Osteoblast (primary cell): ENCODE measurements around the gene PRR33. TPM values are rescaled to one million over a fixed set of nuclear protein-coding genes. Genes with fewer than 3 reads are reported as not detected.
A peak's percentile ranks its signal among the peaks of the same experiment; 100 is the strongest.
"Not testable (repeated sequence)": the region's sequence is repeated elsewhere in the genome, so short reads cannot be mapped to it uniquely, and the experiment has no call there.

ENCODE experiments used
- DNase-seq: peaks from one replicate; pipeline ENCODE4 v3.0.0; 2011; ENCODE audit warnings: low spot score, mixed read lengths; ENCODE audit not compliant: insufficient read length; ENCODE audit errors: missing footprints
- H2AFZ ChIP-seq: 2 replicates; pipeline ENCODE4 v1.6.0; 2011; ENCODE audit warnings: mild to moderate bottlenecking, low read length
- H3K27ac ChIP-seq: 2 replicates; pipeline ENCODE4 v1.5.1; 2011; ENCODE audit warnings: mild to moderate bottlenecking, low read depth, low read length, moderate library complexity
- H3K27me3 ChIP-seq: 2 replicates; pipeline ENCODE4 v1.6.0; 2012; ENCODE audit warnings: mild to moderate bottlenecking, control low read depth, inconsistent platforms, low read length, moderate library complexity; ENCODE audit not compliant: insufficient read depth
- H3K36me3 ChIP-seq: 2 replicates; pipeline ENCODE4 v1.5.1; 2011; ENCODE audit warnings: mild to moderate bottlenecking, low read length, control low read depth, moderate library complexity; ENCODE audit not compliant: insufficient read depth
- H3K4me1 ChIP-seq: 2 replicates; pipeline ENCODE4 v1.5.1; 2011; ENCODE audit warnings: mild to moderate bottlenecking, low read length, control low read depth, moderate library complexity; ENCODE audit not compliant: insufficient read depth
- H3K4me2 ChIP-seq: 2 replicates; pipeline ENCODE4 v1.6.0; 2011; ENCODE audit warnings: mild to moderate bottlenecking, low read length; ENCODE audit not compliant: insufficient read depth
- H3K4me3 ChIP-seq: fragments of 200-600 bp; sonication (generic); 3 replicates; pipeline ENCODE4 v1.5.1; 2012; ENCODE audit warnings: mild to moderate bottlenecking, low read length, inconsistent platforms; ENCODE audit not compliant: insufficient read depth
- H3K79me2 ChIP-seq: 2 replicates; pipeline ENCODE4 v1.6.0; 2012; ENCODE audit warnings: mild to moderate bottlenecking, low read length, control low read depth, inconsistent platforms; ENCODE audit not compliant: insufficient read depth
- H3K9me3 ChIP-seq: 2 replicates; pipeline ENCODE4 v1.5.1; 2011; ENCODE audit warnings: low read depth, low read length, control low read depth
- H4K20me1 ChIP-seq: 2 replicates; pipeline ENCODE4 v1.6.0; 2012; ENCODE audit warnings: mild to moderate bottlenecking, low read length, control low read depth; ENCODE audit not compliant: insufficient read depth
- total RNA-seq: library from RNA; depleted of rRNA; stranded (reverse); fragments of >200 nt; gene quantifications from 2 replicates; pipeline ENCODE4 v1.2.3, GENCODE V29; 2012
- TF ChIP-seq, protein P1 (sequence below): IDR thresholded peaks from 2 replicates; pipeline ENCODE4 v1.5.1; 2011; ENCODE audit warnings: mild to moderate bottlenecking, low read depth, low read length, moderate library complexity; ENCODE audit errors: extremely low read depth

The PRR33 gene
- total RNA-seq, result not detected in 2 replicates

DNA sequence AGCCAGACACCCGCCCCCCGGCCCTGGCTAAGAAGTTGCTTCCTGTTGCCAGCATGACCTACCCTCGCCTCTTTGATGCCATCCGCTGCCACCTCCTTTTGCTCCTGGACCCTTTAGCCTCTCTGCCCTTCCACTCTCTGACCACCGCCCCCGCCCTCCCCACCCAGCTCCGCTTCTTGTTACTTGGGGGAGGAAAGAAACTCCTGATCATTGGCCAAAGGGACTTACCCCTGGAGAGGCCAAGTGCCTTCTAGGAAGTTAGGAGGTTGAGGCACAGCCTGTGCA, at the start of gene PRR33:
PRR33 (minus strand) TSS at position 65 of the 285 bp plus-strand sequence. CDS start 1,311 bp downstream, outside the sequence.
- Histone ChIP-seq H2AFZ (no peak within 1 kb of the TSS), H3K9me3 (no peaks in the 10 kb centered on the region), H3K4me1 (no peaks in the 10 kb centered on the region), H3K79me2 (no peaks in the 10 kb centered on the region), H3K4me3 (no peak within 1 kb of the TSS), H4K20me1 (no peaks in the 10 kb centered on the region), H3K27ac (no peak within 1 kb of the TSS), H3K27me3 (peaks cover 3% of the 10 kb centered on the region), H3K36me3 (no peaks in the 10 kb centered on the region), H3K4me2 (no peak within 1 kb of the TSS)
- TF ChIP-seq, protein P1, sequence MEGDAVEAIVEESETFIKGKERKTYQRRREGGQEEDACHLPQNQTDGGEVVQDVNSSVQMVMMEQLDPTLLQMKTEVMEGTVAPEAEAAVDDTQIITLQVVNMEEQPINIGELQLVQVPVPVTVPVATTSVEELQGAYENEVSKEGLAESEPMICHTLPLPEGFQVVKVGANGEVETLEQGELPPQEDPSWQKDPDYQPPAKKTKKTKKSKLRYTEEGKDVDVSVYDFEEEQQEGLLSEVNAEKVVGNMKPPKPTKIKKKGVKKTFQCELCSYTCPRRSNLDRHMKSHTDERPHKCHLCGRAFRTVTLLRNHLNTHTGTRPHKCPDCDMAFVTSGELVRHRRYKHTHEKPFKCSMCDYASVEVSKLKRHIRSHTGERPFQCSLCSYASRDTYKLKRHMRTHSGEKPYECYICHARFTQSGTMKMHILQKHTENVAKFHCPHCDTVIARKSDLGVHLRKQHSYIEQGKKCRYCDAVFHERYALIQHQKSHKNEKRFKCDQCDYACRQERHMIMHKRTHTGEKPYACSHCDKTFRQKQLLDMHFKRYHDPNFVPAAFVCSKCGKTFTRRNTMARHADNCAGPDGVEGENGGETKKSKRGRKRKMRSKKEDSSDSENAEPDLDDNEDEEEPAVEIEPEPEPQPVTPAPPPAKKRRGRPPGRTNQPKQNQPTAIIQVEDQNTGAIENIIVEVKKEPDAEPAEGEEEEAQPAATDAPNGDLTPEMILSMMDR, result no peak
- DNase-seq, result peak; percentile 83

DNA sequence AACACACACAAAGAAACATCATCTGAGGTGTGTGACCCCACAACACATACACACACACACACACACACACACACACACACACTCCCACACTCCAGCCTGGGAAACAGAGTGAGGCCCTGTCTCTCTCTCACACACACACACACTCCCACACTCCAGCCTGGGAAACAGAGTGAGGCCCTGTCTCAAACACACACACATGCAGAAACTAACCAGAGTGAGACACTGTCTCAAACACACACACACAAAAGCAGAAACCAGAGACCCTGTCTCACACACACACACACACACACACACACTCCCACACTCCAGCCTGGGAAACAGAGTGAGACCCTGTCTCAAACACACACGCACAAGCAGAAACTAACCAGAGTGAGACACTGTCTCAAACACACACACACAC, 48.1 kb upstream of the PRR33 start:
- H3K36me3 ChIP-seq, H4K20me1 ChIP-seq, H3K4me3 ChIP-seq, H3K79me2 ChIP-seq, H3K27me3 ChIP-seq, H2AFZ ChIP-seq, H3K4me2 ChIP-seq, H3K27ac ChIP-seq, H3K9me3 ChIP-seq, DNase-seq: not testable (repeated sequence)
- peaks cover 10% of the 10 kb centered on the region for H3K4me1 ChIP-seq

DNA sequence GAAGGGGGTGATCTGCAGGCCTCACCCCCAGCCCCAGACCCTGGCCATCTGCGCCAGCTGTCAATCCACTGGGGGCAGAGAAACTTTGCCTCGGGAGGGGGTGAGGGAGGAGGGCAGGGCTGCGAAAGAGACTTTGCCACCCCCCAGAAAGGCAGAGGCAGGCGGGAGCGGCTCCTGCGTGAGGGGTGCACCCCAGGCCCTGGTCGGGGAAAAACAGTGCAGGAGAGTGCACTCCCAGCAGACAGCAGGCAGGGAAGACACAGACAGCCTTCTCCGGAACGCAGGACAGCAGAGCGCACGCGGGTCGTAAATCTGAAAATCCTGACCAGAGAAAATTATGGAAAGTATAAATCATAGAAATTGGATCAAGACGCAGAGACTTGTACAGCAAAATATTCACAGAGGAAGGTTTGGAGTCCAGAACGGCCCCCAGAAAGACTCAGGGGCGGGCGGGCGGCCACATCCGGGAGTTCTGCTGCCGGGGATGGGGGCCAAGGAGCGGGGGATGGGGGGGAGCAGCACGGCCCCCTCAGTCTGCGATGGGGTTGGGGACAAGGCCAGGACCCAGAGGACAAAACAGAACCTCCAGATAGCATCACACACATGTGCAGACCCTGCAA, 47.4 kb upstream of the PRR33 start:
- Histone ChIP-seq H3K4me3 (no peak overlapping the region), H3K36me3 (no peaks in the 10 kb centered on the region), H3K9me3 (no peaks in the 10 kb centered on the region), H3K4me2 (no peak overlapping the region), H4K20me1 (no peaks in the 10 kb centered on the region), H3K4me1 (peaks cover 7% of the 10 kb centered on the region), H3K27ac (no peak overlapping the region), H3K27me3 (no peaks in the 10 kb centered on the region), H3K79me2 (no peaks in the 10 kb centered on the region), H2AFZ (no peak overlapping the region)
- TF ChIP-seq, protein P1, result no peak
- DNase-seq, result peak; percentile 90

DNA sequence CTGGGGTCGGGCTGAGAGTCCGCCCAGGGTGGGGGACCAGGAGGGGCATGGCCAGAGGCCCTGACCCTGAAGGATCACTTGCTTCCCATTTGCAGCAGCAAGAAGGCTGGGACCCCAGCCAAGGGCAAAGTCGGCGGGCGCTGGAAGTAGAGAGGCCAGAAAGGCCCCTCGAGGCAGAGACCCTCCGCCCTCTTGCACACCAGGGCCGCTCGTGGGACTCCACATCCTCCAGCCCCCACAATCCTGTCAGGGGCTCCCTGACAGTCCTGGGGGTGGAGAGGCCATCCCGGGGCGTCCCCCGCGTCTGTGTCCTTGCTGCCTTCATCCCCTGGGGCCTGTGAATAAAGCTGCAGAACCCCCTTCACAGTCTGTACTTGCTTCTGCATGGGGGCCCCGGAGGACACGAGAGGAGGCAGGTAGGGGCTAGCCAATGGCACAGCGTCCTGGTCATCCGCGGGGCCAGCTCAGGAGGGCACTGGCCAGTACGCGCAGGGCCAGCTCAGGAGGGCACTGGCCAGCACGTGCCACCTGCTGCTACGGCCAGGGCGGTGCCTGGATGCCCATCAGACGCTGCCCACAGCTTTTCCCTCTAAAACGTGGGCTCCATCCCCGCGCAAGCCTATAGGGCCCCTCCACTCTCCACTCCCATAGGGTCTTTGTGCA, 46.8 kb upstream of the PRR33 start:
- Histone ChIP-seq H3K27ac (no peak overlapping the region), H3K79me2 (no peaks in the 10 kb centered on the region), H3K4me3 (no peak overlapping the region), H3K9me3 (no peaks in the 10 kb centered on the region), H3K36me3 (no peaks in the 10 kb centered on the region), H3K27me3 (no peaks in the 10 kb centered on the region), H3K4me2 (no peak overlapping the region), H4K20me1 (no peaks in the 10 kb centered on the region), H3K4me1 (peaks cover 1% of the 10 kb centered on the region), H2AFZ (no peak overlapping the region)
- TF ChIP-seq, protein P1, result no peak
- DNase-seq, result peak; percentile 41
